Measurements from ENCODE around the gene CENPT. TPM values are rescaled to one million over a fixed set of nuclear protein-coding genes. Genes with fewer than 3 reads are reported as not detected.

The CENPT gene
- total RNA-seq, 1 experiment from 2014 or later = 12.0 TPM

Other genes with a start within 250 kb of the CENPT start
- gene CARMIL2, start 202.5 kb downstream of the CENPT start, total RNA-seq (2014; rRNA removed; shearing (Covaris generic)) = 0.17 and 0.18 TPM in 2 replicates
- 29.1 and 45.6 TPM in 2 replicates for gene ACD, start 187.4 kb downstream of the CENPT start, total RNA-seq (2014; rRNA removed; shearing (Covaris generic))
- gene PARD6A, start 186.7 kb downstream of the CENPT start, total RNA-seq (2014; rRNA removed; shearing (Covaris generic)) = not detected in 2 replicates
- 5.6 and 6.6 TPM in 2 replicates for gene ENKD1, start 180.9 kb downstream of the CENPT start, total RNA-seq (2014; rRNA removed; shearing (Covaris generic))
- gene C16orf86, start 180.9 kb downstream of the CENPT start, total RNA-seq (2014; rRNA removed; shearing (Covaris generic)) = not detected in 2 replicates
- gene GFOD2, start 128.4 kb downstream of the CENPT start, total RNA-seq (2014; rRNA removed; shearing (Covaris generic)) = 10.7 and 11.5 TPM in 2 replicates
- 1.7 and 3.2 TPM in 2 replicates for gene RANBP10, start 41.1 kb downstream of the CENPT start, total RNA-seq (2014; rRNA removed; shearing (Covaris generic))
- gene TSNAXIP1, start 40.8 kb downstream of the CENPT start, total RNA-seq (2014; rRNA removed; shearing (Covaris generic)) = 0.48 TPM in 1 of 2 replicates, not detected in the other
- 39.5 and 43.7 TPM in 2 replicates for gene THAP11, start 5.4 kb downstream of the CENPT start, total RNA-seq (2014; rRNA removed; shearing (Covaris generic))
- gene NUTF2, start 760 bp downstream of the CENPT start, total RNA-seq (2014; rRNA removed; shearing (Covaris generic)) = 95.0 and 256 TPM in 2 replicates
- gene EDC4, start 25.4 kb upstream of the CENPT start, total RNA-seq (2014; rRNA removed; shearing (Covaris generic)) = 28.3 and 35.3 TPM in 2 replicates
- gene NRN1L, start 37.2 kb upstream of the CENPT start, total RNA-seq (2014; rRNA removed; shearing (Covaris generic)) = not detected in 2 replicates
- gene PSKH1, start 45.6 kb upstream of the CENPT start, total RNA-seq (2014; rRNA removed; shearing (Covaris generic)) = 7.7 and 8.1 TPM in 2 replicates
- gene CTRL, start 84.2 kb upstream of the CENPT start, total RNA-seq (2014; rRNA removed; shearing (Covaris generic)) = 0.25 TPM in 1 of 2 replicates, not detected in the other
- 48.7 and 65.7 TPM in 2 replicates for gene PSMB10, start 89.2 kb upstream of the CENPT start, total RNA-seq (2014; rRNA removed; shearing (Covaris generic))
- 1.1 TPM in 1 of 2 replicates, not detected in the other for gene LCAT, start 96.4 kb upstream of the CENPT start, total RNA-seq (2014; rRNA removed; shearing (Covaris generic))
- 9.3 and 13.9 TPM in 2 replicates for gene SLC12A4, start 120.9 kb upstream of the CENPT start, total RNA-seq (2014; rRNA removed; shearing (Covaris generic))
- gene DPEP3, start 132.8 kb upstream of the CENPT start, total RNA-seq (2014; rRNA removed; shearing (Covaris generic)) = not detected in 2 replicates
- gene DPEP2, start 151.8 kb upstream of the CENPT start, total RNA-seq (2014; rRNA removed; shearing (Covaris generic)) = not detected in 2 replicates
- not detected in 2 replicates for gene DPEP2NB, start 168.2 kb upstream of the CENPT start, total RNA-seq (2014; rRNA removed; shearing (Covaris generic))
- gene DDX28, start 175.5 kb upstream of the CENPT start, total RNA-seq (2014; rRNA removed; shearing (Covaris generic)) = 15.1 and 19.6 TPM in 2 replicates
- gene DUS2, start 175.6 kb upstream of the CENPT start, total RNA-seq (2014; rRNA removed; shearing (Covaris generic)) = 23.6 and 25.3 TPM in 2 replicates
- gene NFATC3, start 237.7 kb upstream of the CENPT start, total RNA-seq (2014; rRNA removed; shearing (Covaris generic)) = 22.3 and 24.9 TPM in 2 replicates

All from H4 (cell line).